Hepatocyte (in vitro differentiated cells): Measurements from ENCODE around the gene SFXN4.

Experiments used
- CTCF ChIP-seq: fragments of 200-600 bp; sonication (generic); IDR thresholded peaks from 2 replicates; pipeline ENCODE4 v1.5.1; 2016; ENCODE audit warnings: antibody characterized with exemption, mild to moderate bottlenecking; ENCODE audit not compliant: poor library complexity
- EZH2 ChIP-seq: fragments of 200-600 bp; sonication (generic); IDR thresholded peaks from 2 replicates; pipeline ENCODE4 v1.6.1; 2016; ENCODE audit warnings: antibody characterized with exemption, mild to moderate bottlenecking, borderline replicate concordance
- EZH2phosphoT487 ChIP-seq: fragments of 200-600 bp; sonication (generic); IDR thresholded peaks from one replicate; pipeline ENCODE4 v1.6.1; 2018; ENCODE audit warnings: antibody characterized with exemption, mild to moderate bottlenecking, low read depth, moderate library complexity; ENCODE audit not compliant: unreplicated experiment, severe bottlenecking

- TF ChIP-seq CTCF (no peak), EZH2 (no peak), EZH2phosphoT487 (no peak)
Observed at GRCh38 chr10:119201233-119201632, 35.7 kb upstream of the SFXN4 start.
